Right ventricle myocardium superior (tissue), 1 donor: ENCODE data around the gene ZNF554. TPM values are rescaled to one million over a fixed set of nuclear protein-coding genes. Genes with fewer than 3 reads are reported as not detected.
"Not testable (repeated sequence)": the region's sequence is repeated elsewhere in the genome, so short reads cannot be mapped to it uniquely, and the experiment has no call there.

Experiments used
- ATAC-seq: fragments of 200-7000 bp; cut with Tn5 transposase; one replicate; pipeline ENCODE4 v1.9.1; 2020; ENCODE audit warnings: mild to moderate bottlenecking; ENCODE audit not compliant: poor library complexity
- DNase-seq: peaks from one replicate; pipeline ENCODE4 v3.0.0-alpha.2; 2020
- intact Hi-C: fragments of 100-400 bp; cut with DNase I; formaldehyde crosslinking; loops from one replicate; pipeline ENCODE4 v1.11.2; 2022
- total RNA-seq: library from RNA; stranded (reverse); fragmentation: NEBNext Ultra II Directional; extraction: Animal tissue kit (Norgen Biotek cat#: 25700); gene quantifications from one replicate; pipeline ENCODE4 v1.2.1, GENCODE V29; 2021
- donor health status: DM: no; HTN: yes; CAD: no; lungs with severe emphysema.

ZNF554 gene
- total RNA-seq, 1 donor from 2014 or later, result 4.3 TPM

DNA sequence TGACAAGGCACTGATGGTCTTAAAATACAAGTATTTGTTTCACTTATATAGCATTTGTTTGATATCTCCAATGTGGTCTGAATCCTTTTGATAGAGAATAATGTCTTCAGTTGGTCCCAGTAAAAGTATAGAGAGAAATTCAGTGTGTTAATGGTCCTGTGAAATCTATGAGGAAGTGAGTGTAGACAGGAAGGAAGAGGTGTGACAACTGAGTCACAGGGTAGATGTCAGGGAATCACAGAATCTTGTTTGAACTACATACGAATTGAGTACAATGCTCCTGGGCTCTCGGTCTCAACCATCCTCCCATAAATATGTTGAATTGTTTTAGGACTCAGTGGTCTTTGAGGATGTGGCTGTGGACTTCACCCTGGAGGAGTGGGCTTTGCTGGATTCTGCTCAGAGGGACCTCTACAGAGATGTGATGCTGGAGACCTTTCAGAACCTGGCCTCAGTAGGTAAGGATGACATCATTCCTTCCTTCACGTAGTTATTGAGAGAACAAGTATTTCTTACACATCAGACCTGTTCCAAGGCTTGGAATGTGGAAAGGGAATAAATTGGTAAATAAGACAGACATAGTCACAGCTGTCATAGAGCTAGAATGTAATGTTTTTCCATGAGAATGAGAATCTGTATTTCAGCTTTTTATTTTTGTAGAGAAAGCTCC lies 30.7 kb downstream of the ZNF554 start:
- no peak for DNase-seq
- ATAC-seq, result no peak
- intact Hi-C loops, result no loop called here

DNA sequence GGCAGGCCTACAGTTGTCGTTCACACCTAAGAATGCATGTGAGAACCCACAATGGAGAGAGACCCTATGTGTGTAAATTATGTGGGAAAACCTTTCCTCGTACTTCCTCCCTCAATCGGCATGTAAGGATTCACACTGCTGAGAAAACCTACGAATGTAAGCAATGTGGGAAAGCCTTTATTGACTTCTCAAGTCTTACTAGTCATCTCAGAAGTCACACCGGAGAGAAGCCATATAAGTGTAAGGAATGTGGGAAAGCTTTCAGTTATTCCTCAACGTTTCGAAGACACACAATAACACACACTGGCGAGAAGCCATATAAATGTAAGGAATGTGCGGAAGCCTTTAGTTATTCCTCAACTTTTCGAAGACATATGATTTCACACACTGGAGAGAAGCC lies 32.9 kb downstream of the ZNF554 start:
- intact Hi-C loops, result no loop called here
- DNase-seq, result no peak
- no peak for ATAC-seq

DNA sequence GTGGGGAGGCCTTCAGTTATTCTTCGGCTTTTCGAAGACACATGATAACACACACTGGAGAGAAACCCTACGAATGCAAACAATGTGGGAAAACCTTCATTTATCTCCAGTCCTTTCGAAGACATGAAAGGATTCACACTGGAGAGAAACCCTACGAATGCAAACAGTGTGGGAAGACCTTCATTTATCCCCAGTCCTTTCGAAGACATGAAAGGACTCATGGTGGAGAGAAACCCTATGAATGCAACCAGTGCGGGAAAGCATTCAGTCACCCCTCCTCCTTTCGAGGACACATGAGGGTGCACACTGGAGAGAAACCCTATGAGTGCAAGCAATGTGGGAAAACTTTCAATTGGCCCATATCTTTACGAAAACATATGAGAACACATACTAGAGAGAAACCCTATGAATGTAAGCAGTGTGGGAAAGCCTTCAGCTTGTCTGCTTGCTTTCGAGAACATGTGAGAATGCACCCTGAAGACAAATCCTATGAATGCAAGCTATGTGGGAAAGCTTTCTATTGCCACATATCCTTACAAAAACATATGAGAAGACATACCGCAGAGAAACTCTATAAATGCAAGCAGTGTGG lies 33.4 kb downstream of the ZNF554 start:
- no peak for ATAC-seq
- no peak for DNase-seq
- intact Hi-C loops, result no loop called here

DNA sequence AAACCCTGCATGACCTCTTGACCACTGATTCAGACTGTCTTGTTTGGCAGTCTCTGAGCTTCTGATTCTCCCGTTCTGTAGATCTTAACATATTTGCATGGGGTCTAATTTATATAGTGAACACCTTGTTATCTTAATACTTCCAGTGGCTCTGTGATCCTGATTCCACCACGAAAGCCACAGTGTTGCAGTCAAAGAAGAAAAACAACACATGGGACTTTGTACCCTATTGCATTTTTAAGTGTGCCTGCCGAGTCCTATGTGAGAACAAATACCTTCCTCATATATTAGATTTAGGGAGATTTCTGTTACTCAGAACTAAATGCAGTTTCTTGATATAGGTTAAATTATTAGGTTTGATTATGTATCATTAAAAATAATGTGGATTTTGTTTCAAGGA lies 35.2 kb downstream of the ZNF554 start:
- ATAC-seq (no peak), DNase-seq (no peak)
- intact Hi-C loops, result no loop called here

DNA sequence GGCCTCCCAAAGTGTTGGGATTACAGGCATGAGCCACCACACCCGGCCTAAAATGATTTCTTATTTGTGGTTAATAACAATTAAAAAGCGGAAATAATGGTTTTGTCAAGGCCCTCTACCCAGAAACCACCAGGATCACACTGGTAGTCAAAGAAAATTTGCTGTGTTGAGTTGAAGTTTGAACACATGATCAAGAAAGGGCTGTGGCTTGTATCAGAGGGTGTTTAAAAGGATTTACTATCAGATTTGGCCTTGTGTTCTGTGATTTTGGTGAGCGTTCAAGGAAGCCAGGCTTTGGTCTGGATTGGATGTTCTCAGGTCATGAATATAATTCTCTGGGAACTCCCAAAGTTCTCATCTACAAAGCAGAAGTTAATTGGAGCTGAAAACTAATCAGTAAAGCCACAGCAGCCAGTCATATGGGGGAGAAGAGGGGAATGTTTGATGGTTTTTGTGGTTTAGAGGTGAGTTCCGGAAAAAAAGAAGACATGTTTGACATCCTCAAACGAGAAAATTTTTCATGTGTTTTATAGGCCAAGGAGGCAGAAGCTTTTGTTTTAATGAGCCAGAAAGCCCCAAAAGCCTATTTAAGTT lies 36.9 kb downstream of the ZNF554 start:
- no peak for ATAC-seq
- DNase-seq, result no peak

DNA sequence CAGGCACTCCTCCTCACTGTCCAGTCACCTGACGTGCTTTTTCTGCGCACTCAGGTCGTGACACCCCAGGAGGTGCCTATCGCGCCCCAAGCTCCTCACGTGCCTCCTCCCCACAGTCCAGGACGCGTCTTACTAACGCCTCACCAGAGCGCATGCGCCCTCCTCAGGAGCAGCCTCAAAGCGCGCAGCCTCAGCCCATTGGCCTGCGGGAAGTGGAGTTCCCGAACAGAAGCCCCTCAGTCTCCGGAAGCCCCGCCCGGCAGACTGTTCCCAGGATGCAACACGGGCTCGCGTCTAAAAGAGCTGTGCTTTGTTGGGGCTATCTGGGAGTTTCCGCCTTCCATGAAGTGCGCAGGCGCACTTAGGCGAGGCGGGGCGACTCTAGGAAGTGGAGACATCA lies 39.2 kb downstream of the ZNF554 start:
- intact Hi-C loops, result no loop called here

More for the DNA sequence above, 36.9 kb downstream of the ZNF554 start:
- intact Hi-C loops, result no loop called here

DNA sequence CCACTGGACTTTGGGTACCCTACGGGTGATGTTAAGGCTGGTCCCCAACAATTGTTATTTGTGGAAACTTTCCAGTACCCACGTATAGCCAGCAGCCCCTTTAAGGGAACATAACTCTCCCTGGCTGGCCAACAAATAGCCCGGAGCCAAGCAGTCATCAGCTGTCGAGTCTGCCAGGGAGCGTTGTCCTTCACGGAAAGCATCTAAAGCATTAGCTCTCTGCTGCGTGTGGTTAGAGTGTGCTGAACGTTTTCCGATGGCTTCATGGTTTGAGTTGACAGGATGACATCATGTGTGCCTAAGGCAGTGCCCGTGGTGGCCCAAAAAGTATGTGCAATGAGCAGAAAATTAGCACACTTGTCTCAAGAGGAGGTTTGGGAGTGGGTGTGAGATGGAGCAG lies 44.1 kb downstream of the ZNF554 start:
- intact Hi-C loops, result no loop called here
- DNase-seq (no peak), ATAC-seq (no peak)

More for the DNA sequence above, 39.2 kb downstream of the ZNF554 start:
- DNase-seq (no peak), ATAC-seq (no peak)

DNA sequence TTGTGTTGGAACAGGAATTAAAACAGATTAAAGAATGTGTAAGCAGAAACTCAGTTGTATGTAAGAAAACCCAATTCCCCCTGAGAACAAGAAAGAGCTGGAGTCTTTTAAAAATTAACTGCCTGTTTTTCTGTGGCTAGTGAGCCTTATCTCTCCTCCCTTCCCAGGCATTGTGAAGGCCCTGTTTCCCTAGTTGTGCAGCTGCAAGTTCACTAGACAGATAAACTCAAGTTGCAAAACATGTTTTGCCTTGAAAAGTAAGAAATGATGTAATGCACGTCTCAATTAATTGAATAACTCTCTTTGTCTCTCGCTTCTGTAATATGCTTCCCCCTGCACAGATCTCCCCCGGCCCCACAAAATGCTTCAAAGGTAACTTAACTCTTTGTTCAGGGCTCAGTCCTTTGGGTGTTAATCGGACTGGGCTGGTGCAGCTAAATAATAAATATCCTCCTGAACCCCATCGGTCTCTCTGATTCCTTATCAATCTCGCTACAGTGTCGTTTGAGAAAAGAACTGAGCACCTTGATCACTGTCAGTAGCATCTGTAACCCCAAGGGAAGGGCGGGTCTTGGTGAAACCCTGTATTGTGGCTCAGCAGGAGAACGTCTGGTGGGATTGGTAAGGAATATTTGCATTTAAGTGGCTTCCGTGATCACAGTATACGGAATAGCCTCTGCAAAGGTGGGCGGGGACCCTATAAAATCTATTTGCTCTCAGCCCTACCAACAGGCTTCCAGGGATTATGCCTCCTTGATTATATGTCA lies 45.8 kb downstream of the ZNF554 start:
- intact Hi-C loops, result no loop called here
- ATAC-seq, result no peak
- DNase-seq, result no peak

DNA sequence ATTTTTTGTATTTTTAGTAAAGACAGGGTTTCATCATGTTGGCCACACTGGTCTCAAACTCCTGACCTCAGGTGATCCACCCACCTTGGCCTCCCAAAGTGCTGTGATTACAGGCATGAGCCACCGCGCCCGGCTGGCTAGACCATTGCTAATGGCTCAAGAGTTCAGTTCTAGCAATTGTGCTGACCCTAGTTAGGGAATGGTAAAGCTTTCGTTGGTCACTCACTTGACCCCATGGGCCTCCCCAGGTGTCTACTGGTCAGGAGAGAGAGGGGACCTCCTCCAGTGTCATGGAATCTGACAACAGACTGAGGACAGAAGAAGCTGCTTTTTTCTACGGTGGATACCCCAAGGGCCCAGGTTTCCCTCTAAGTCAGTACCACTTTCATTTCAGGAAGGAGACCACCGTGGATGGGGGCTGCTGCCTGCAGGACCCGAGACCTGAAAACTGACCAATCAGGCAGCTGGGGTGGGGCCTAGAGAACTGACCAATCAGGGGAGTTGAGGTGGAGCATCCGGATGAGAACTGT lies 46.9 kb downstream of the ZNF554 start:
- DNase-seq (no peak), ATAC-seq (no peak)
- intact Hi-C loops, result no loop called here

DNA sequence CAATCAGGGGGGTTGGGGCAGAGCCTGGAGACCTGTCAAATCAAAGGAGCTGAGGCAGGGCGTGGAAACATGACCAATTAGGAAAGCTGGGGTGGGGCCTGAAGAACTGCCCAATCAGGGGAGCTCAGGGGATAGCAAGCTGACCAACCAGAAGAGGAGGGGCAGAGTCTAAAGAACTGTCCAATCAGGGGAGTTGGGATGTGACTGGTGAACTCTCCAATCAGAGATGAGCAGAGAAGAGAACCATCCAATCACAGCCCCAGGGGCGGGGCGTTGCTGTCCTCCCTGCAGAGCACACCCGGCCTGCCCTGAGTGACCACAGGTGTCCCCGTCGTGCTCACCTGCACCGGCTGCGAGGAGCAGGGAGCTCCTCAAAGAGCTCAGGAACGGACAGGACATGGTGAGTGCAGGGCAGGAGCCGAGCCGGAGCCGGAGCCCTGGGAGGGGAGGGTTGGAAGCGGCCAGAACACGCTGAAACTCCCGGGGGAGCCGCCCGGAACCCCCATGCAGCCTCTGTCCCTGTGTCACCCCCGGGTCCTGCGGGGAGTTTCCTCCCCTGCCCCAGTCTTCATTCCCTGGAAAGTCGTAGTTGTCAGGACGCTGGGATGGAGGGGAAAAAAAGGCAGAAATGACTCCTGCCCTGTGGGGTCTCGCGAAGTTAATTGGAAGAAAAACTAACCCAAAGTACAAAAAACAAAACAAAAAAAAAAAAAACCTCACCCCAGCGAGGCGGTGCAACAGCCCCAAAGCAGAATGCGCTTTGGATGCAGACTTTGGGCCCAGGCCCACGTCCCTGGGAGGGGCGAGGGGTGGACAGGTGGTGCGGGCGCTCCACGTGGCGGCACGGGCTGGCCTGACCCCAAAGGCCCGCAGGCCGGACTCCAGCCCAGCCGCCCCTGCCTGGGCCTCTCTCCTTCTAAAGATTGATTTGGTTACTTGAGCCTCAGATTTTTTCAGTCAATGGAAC lies 47.6 kb downstream of the ZNF554 start, which contains the start of gene ZNF556:
Gene ZNF556 (plus strand): TSS at position 311 of the 967 bp plus-strand sequence. CDS start 87 bp downstream, at position 398.
- intact Hi-C loops, result no loop called here
- DNase-seq (no peak), ATAC-seq (no peak)

DNA sequence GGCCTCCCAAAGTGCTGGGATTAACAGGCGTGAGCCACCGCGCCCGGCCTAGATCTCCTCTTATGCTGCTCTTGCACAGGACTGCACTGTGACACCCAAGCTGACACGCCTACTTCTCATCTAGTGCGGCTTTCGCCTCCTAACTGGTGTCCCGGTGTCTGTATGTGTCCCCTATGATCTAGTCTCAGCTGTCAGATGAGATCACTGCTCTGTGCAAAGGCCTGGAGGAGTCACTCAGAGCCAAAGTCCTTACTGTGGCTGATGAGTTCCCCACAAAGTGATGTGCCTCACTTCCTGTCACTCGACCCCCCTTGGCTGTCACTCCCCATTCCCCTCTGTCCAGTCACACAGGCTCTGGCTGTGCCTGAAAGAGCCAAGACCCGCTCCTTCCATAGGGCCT lies 50.0 kb downstream of the ZNF554 start:
- DNase-seq, result no peak
- intact Hi-C loops, result loop anchor here (5.0 kb wide), 1 partner anchor 222 kb away; no protein-coding TSS in a partner anchor
- ATAC-seq, result no peak

DNA sequence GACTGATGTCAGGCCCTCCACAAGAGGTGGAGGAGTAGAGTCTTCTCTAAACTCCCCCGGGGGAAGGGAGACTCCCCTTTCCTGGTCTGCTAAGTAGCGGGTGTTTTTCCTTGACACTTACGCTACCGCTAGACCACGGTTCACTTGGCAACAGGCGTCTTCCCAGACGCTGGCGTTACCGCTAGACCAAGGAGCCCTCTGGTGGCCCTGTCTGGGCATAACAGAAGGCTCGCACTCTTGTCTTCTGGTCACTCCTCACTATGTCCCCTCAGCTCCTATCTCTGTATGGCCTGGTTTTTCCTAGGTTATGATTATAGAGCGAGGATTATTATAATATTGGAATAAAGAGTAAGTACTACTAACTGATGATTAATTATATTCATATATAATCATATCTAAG lies 52.5 kb downstream of the ZNF554 start:
- intact Hi-C loops, result loop anchor here (5.0 kb wide), 1 partner anchor 225 kb away; no protein-coding TSS in a partner anchor
- not testable (repeated sequence) for DNase-seq, ATAC-seq

DNA sequence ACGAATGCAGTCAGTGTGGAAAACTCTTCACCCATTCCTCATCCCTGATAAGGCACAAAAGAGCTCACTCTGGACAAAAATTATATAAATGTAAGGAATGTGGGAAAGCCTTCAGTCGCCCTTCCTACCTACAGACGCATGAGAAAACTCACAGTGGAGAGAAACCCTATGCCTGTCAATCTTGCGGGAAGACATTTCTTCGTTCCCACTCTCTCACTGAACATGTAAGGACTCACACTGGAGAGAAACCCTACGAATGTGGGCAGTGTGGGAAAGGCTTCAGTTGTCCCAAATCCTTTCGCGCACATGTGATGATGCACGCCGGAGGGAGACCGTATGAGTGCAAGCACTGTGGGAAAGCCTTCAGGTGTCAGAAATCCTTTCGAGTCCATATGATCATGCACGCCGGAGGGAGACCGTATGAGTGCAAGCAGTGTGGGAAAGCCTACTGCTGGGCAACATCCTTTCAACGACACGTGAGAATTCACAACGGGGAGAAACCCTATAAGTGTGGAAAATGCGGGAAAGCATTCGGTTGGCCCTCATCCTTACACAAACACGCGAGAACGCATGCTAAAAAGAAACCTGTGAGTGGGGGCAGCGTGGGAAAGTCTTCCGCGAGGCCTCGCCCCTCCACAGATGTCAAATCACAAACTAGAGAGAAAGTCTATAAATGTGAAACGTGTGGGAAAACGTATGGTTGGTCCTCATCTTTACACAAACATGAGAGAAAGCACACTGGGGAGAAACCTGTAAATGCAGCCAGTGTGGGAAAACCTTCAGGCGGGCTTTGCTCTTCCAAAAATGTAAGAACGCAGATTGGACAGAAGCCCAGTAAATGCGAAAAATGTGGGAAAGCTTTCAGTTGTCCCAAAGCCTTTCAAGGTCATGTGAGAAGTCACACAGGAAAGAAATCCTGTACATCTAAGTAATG lies 58.0 kb downstream of the ZNF554 start:
- intact Hi-C loops, result no loop called here
- no peak for ATAC-seq
- DNase-seq, result no peak

DNA sequence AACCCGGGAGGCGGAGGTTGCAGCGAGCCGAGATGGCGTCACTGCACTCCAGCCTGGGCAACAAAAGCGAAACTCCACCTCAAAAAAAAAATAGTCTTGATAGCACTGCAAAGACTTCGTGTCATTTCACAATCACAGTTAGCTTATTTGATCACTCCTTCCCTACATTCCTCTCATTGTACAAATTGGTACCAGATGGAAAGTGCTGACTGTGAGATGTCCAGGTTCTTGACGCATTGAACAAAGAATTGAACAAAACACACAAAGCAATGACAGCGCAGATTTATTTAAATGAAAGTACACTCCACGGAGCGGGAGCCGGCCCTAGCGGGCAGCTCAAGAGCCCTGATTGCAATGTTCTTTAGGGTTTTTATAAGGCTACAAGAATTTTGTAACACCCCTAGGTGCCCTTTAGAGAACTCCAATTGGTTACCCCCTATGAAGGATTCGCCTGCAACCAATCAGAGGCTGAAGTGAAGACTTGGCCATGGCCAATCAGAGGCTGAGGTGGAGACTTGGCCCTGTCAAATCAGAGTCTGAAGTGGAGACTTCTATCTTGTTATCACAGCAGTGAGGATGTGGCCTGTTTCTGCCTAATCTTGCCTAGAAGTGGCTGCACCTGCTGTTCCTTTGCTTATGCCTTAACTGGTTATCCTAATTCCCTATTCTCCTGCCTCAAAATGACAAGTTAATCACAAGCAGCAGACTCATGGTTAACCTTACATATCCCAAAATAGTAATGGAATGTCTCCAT lies 64.2 kb downstream of the ZNF554 start:
- ATAC-seq (no peak), DNase-seq (no peak)
- intact Hi-C loops, result loop anchor here (10.0 kb wide), 2 partner anchors 61 to 281 kb away; partner anchors contain the start of gene ZNF77

DNA sequence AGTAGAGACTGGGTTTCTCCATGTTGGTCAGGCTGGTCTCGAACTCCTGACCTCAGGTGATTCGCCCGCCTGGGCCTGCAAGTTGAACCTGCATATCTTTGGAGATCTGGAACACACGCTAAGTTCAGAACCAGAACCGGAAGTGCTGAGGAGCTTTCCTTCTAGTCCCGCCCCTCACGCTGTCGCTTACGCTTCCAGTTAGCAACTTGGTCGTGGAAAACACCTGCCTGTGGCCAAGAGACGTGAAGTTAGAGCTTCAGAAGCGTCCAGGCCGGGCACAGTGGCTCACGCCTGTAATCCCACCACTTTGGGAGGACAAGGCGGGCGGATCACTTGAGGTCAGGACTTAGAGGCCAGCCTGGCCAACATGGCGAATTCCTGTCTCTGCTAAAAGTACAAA lies 66.1 kb downstream of the ZNF554 start:
- DNase-seq (no peak), ATAC-seq (no peak)
- intact Hi-C loops, result loop anchor here (10.0 kb wide), 2 partner anchors 59 to 279 kb away; partner anchors contain the start of gene ZNF77
